DND-41 (cell line): ENCODE results near the gene DOCK4.

ENCODE experiments used
- ATAC-seq: fragments of 200-7000 bp; cut with Tn5 transposase; 3 replicates; pipeline ENCODE4 v1.9.1; 2021; ENCODE audit warnings: low read depth; ENCODE audit not compliant: insufficient read depth
- DNase-seq: peaks from one replicate; pipeline ENCODE4 v3.0.0-alpha.2; 2020
- H2AFZ ChIP-seq: 2 replicates; pipeline ENCODE4 v1.6.0; 2012; ENCODE audit warnings: low read depth, low read length
- H3K27ac ChIP-seq: 2 replicates; pipeline ENCODE4 v1.5.1; 2012; ENCODE audit warnings: low read length, inconsistent platforms
- H3K27me3 ChIP-seq: fragments of 200-600 bp; sonication (generic); 2 replicates; pipeline ENCODE4 v1.6.0; 2012; ENCODE audit warnings: low read length, mild to moderate bottlenecking, inconsistent platforms; ENCODE audit not compliant: insufficient read depth, poor library complexity
- H3K36me3 ChIP-seq: 2 replicates; pipeline ENCODE4 v1.5.1; 2012; ENCODE audit warnings: low read length, inconsistent platforms; ENCODE audit not compliant: insufficient read depth
- H3K4me1 ChIP-seq: 2 replicates; pipeline ENCODE4 v1.5.1; 2012; ENCODE audit warnings: mild to moderate bottlenecking, low read length; ENCODE audit not compliant: insufficient read depth
- H3K4me2 ChIP-seq: 2 replicates; pipeline ENCODE4 v1.6.0; 2012; ENCODE audit warnings: mild to moderate bottlenecking, moderate library complexity, low read length, inconsistent platforms; ENCODE audit not compliant: insufficient read depth
- H3K4me3 ChIP-seq, 2 experiments: fragments of 200-600 bp in 1 of 2; shearing (Covaris generic) in 1 of 2; 2 replicates each; pipeline ENCODE4 v1.5.1; 2012 to 2016; ENCODE audit warnings: inconsistent platforms in 2 of 2, low read length in 2 of 2, mild to moderate bottlenecking in 2 of 2, low read depth in 1 of 2, moderate library complexity in 1 of 2
- H3K79me2 ChIP-seq: 2 replicates; pipeline ENCODE4 v1.6.0; 2012; ENCODE audit warnings: low read length, inconsistent platforms; ENCODE audit not compliant: insufficient read depth
- H3K9ac ChIP-seq: 2 replicates; pipeline ENCODE4 v1.6.0; 2012; ENCODE audit warnings: low read depth, mild to moderate bottlenecking, inconsistent platforms, low read length, moderate library complexity
- H3K9me3 ChIP-seq: 2 replicates; pipeline ENCODE4 v1.5.1; 2012; ENCODE audit warnings: low read length, moderate library complexity, mild to moderate bottlenecking, inconsistent platforms; ENCODE audit not compliant: insufficient read depth, severe bottlenecking
- H4K20me1 ChIP-seq: 2 replicates; pipeline ENCODE4 v1.6.0; 2012; ENCODE audit warnings: low read length; ENCODE audit not compliant: insufficient read depth
- CTCF ChIP-seq: IDR thresholded peaks from 2 replicates; pipeline ENCODE4 v1.5.1; 2012; ENCODE audit warnings: borderline replicate concordance, low read length, moderate library complexity, mild to moderate bottlenecking; ENCODE audit not compliant: poor library complexity, severe bottlenecking; ENCODE audit errors: extremely low read depth
- EZH2 ChIP-seq: IDR thresholded peaks from 3 replicates; pipeline ENCODE4 v1.6.1; 2012; ENCODE audit warnings: borderline replicate concordance, low read depth, mild to moderate bottlenecking, moderate library complexity, low read length, inconsistent platforms; ENCODE audit not compliant: severe bottlenecking

The DOCK4 gene

GRCh38 chr7:111783854-111784253 lies 422.3 kb downstream of the DOCK4 start:
- no peak overlapping the region for H3K4me3 ChIP-seq

GRCh38 chr7:111780527-111780926 lies 425.7 kb downstream of the DOCK4 start:
- ATAC-seq, result no peak
- Histone ChIP-seq H3K4me2 (no peak overlapping the region), H3K27ac (no peak overlapping the region), H3K9ac (no peak overlapping the region), H3K79me2 (no peaks in the 10 kb centered on the region), H3K36me3 (no peaks in the 10 kb centered on the region), H3K9me3 (no peaks in the 10 kb centered on the region), H3K4me3 (no peak overlapping the region), H3K27me3 (no peaks in the 10 kb centered on the region), H2AFZ (no peak overlapping the region), H3K4me1 (no peaks in the 10 kb centered on the region), H4K20me1 (no peaks in the 10 kb centered on the region)
- TF ChIP-seq CTCF, result no peak
- no peak for TF ChIP-seq EZH2
- no peak for DNase-seq

More at GRCh38 chr7:111783854-111784253, 422.3 kb downstream of the DOCK4 start:
- Histone ChIP-seq H2AFZ (no peak overlapping the region), H3K79me2 (no peaks in the 10 kb centered on the region), H3K27me3 (no peaks in the 10 kb centered on the region), H3K9me3 (no peaks in the 10 kb centered on the region), H3K4me1 (no peaks in the 10 kb centered on the region), H3K36me3 (no peaks in the 10 kb centered on the region), H3K9ac (no peak overlapping the region), H3K27ac (no peak overlapping the region), H3K4me2 (no peak overlapping the region), H4K20me1 (no peaks in the 10 kb centered on the region)
- DNase-seq (no peak), ATAC-seq (no peak)
- TF ChIP-seq EZH2, result no peak
- TF ChIP-seq CTCF, result no peak

GRCh38 chr7:111775206-111775605 lies 431.0 kb downstream of the DOCK4 start:
- Histone ChIP-seq H3K4me2 (no peak overlapping the region), H3K4me3 (no peak overlapping the region)
- no peak for ATAC-seq

More at GRCh38 chr7:111775206-111775605, 431.0 kb downstream of the DOCK4 start:
- Histone ChIP-seq H3K27me3 (no peaks in the 10 kb centered on the region), H4K20me1 (no peaks in the 10 kb centered on the region), H3K27ac (no peak overlapping the region), H3K4me1 (no peaks in the 10 kb centered on the region), H3K9ac (no peak overlapping the region), H2AFZ (no peak overlapping the region), H3K9me3 (no peaks in the 10 kb centered on the region), H3K36me3 (no peaks in the 10 kb centered on the region), H3K79me2 (no peaks in the 10 kb centered on the region)
- TF ChIP-seq EZH2 (no peak), CTCF (no peak)
- no peak for DNase-seq
